Iris pigment epithelial cell (primary cell): ENCODE measurements around the gene AMPD2.

ENCODE experiments used
- DNase-seq: peaks from one replicate; pipeline ENCODE4 v3.0.0-alpha.2; 2011; ENCODE audit warnings: low read depth

AMPD2 gene

GRCh38 chr1:109619576-109620400 is at the start of gene AMPD2, which contains the start of gene GNAT2:
Gene AMPD2, plus strand, starts transcription at chr1:109619837. Its CDS starts 1,339 bp downstream, at chr1:109621176.
Gene GNAT2, minus strand, starts transcription at chr1:109619616. Its CDS starts 6,746 bp downstream, at chr1:109612870.
- peak; percentile 90 for DNase-seq

DNA sequence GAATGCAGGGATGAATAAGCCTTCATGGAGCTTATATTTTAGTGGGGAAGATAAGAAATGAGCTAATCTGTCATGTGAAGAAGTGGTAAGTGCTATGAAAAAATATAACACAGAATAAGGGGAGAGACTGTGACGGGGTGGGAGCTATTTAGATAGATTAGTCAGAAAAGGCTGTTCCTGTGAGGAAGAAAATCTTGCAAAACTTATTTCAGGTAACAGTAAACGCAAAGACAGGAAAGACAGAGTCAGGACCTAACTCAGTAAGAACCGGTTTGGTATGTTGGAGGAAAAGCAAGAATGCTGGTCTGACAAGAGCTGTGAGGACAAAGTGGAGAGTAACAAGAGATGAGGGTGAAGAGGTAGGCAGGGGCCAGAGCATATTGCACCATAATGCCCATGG is 49.2 kb upstream of the AMPD2 start:
- DNase-seq = peak; percentile 67

DNA sequence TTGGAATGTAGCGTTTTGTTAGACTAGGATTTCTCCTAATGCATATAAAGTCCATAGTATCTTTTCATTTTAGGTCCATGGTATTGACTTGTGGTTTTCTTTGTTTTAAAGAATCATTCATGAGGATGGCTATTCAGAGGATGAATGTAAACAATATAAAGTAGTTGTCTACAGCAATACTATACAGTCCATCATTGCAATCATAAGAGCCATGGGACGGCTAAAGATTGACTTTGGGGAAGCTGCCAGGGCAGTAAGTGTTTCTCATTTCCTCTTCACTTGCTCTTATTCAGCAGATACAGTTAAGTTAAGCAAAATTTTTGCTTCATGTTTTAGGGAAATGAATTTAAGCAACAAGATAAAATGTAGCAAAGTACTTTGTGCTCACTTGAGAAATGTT is 45.9 kb upstream of the AMPD2 start:
- DNase-seq = no peak

DNA sequence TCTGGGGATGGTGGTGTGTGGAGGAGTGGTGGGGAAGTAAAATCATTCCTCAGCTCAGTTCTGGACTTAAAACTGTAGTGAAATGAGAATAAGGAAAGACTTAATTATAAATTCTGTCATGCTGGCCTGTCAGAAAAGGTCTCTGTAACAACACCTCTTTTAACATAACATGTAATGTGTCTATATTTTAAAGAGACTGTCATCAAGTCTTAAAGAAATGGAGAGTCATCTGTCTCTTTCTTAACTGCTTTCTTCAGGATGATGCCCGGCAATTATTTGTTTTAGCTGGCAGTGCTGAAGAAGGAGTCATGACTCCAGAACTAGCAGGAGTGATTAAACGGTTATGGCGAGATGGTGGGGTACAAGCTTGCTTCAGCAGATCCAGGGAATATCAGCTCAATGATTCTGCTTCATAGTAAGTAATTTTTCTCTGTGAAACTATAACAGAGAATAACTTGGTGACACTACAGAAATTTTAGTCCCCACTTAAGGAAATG is 40.6 kb upstream of the AMPD2 start:
- peak; percentile 11 for DNase-seq

DNA sequence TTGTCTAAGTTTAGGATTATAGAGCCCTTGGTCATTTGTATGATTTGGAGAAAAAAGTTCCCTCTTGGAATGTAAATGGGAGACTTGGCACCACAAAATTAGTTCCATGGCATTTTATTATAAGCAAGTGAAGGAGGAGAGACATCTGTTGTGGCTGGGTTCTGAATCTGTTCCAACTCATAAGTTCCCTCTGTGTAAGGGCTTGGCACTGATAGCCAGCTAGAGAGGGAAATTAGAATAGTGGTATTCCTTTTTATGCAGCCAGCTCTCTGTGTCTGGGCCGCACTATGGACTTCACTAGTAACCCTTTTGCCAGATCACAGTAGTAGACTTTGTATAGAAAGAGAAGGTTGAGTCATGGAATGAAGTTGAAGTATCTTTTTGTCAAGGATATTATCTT is 40.1 kb upstream of the AMPD2 start:
- DNase-seq = no peak

DNA sequence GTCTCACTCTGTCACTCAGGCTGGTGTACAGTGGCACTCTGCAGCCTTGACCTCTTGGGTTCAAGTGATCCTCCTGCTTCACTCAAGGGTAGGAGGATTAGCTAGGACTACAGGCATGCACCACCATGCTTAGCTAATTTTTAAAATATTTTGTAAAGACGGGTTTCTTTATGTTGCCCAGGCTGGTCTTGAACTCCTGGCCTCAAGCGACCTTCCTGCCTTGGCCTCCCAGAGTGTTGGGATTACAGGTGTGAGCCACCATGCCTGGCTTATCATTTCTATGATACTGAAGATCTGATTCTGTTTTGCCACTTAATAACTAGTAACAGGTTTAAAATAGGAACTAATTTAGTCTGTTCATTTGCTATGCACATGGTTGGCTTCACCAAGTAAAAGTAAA is 37.6 kb upstream of the AMPD2 start:
- DNase-seq = no peak

DNA sequence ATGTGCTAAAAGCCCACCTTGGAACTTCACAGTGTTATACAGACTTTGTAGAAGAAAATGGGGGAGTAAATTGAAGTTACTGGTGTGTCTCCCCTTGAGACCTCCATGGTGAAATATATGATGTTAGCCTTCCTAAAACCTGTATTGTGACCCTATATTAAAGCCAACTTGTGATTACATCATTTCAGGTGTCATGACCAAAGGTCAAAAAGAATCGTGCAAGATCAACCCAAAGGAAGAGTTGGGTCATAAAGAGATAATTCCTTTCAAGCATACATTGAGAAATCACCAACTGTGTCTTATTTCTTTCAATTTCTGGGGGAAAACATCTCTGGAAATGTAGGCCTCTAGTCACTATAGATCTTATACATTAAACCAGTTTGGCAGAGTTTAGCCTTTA is 34.9 kb upstream of the AMPD2 start:
- DNase-seq = no peak

DNA sequence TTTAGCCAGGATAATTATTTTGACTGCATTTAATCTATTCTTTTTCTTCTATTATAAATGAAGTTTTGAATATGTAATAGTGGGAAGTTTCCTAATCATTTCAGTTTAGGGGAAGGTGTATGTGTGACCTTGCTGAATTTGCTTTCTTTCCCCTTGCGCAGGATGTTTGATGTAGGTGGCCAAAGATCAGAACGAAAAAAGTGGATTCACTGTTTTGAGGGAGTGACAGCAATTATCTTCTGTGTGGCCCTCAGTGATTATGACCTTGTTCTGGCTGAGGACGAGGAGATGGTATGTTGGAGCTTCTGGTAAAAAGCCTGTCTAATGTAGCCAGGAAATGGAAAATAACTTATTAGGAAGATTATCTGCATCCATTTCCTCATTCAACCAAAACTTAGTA is 33.6 kb upstream of the AMPD2 start:
- DNase-seq = no peak

GRCh38 chr1:109589177-109589576 is 30.5 kb upstream of the AMPD2 start:
- DNase-seq = no peak

DNA sequence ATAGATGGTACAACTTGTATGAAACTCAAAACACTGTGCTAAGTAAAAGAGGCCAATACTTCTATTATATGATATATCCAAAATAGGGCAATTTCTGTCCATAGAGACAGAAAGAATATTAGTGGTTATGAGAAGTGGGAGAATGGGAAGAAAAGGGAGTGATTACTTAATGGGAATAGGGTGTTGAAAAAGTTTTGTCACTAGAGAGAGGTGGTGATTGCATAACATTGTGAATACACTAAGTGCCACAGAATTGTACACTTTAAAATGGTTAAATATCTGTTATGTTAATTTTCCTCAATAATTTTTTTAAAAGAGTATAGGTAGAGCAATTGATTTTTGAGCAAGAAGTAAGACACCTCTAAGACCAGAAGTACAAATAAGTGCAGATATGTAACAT is 30.0 kb upstream of the AMPD2 start:
- no peak for DNase-seq

GRCh38 chr1:109592916-109593315 is 26.7 kb upstream of the AMPD2 start:
- no peak for DNase-seq

- peak; percentile 52 for DNase-seq
Measured at GRCh38 chr1:109595531-109595930, 24.1 kb upstream of the AMPD2 start.

GRCh38 chr1:109598156-109598555 is 21.5 kb upstream of the AMPD2 start:
- DNase-seq = no peak

DNA sequence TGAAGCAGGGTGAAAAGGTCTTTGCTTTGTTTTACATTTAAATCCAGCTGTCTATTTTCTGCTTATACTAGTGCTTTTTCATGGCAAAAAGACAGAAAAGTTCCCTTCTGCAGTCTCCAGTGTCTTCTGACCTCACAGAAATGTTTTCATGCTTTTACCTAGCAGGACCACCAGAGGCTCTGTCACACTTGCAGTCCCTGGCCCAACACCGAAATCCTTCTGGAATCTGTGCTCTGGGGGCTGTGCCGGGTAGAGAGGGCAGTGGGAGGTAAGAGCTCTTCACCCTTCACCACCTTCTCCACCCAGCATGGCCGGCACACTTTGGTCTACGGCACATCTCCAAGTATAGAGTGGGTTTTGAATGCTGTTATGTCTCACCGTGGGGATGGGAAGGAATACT is 21.0 kb upstream of the AMPD2 start:
- DNase-seq = no peak

DNA sequence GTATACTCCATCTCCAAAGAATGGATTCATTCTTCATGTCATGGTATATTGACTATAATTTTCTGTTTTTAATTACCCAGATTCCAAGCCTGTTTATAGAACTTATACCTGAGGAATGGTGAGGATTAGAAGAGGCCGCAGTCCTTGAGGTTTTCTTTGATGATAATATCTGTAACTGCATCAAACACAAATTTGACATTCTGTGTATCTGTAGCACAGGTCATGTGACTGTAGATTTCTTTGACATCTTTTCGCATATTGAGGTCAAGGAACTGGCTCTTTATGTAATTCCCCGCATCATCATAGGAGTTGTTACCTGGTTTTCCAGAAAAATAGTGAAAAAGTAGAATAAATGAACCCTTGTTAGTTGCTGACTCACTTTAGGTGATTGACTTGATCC is 16.4 kb upstream of the AMPD2 start:
- DNase-seq = no peak

DNA sequence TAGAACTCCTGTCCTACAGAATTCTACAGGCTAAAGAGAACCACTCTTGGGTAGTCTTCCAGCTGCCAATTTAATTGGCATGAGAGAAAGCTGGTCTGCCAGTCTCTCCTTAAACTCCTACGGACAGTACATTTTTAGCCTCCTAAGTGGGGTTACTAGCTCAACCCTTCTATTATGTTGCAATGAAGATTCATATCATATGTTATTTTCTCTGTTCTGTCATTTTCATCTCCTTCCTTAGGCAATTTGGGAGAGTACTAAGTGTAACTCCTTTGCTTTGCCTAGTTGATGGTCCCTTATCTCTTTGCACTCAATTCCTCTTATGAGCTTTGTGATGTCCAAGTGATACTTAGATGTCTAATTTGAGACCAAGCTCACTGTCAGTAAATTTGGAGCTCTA is 14.3 kb upstream of the AMPD2 start:
- DNase-seq = no peak

DNA sequence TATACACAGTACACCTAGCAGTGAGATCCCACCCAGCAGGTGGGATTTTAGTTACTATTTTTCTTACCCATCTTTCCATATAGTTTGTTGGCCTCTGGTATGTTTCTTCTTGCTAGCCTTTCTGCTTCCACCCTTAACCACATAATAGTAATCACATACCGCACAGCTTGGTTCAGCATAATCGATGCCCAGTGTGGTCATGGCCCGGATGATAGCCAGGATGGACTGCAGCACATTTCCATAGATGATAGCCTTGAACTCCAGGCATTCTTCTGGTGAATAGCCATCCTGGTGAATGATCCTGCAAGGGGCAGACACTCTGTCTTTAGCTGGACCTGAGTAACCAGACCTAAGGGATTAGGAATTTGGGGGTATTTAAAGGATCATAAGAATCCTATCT is 9.8 kb upstream of the AMPD2 start:
- DNase-seq = no peak

- peak; percentile 57 for DNase-seq
Measured at GRCh38 chr1:109610609-109611307, 8.9 kb upstream of the AMPD2 start.

- DNase-seq = no peak
Measured at GRCh38 chr1:109611308-109611990, 8.2 kb upstream of the AMPD2 start.

DNA sequence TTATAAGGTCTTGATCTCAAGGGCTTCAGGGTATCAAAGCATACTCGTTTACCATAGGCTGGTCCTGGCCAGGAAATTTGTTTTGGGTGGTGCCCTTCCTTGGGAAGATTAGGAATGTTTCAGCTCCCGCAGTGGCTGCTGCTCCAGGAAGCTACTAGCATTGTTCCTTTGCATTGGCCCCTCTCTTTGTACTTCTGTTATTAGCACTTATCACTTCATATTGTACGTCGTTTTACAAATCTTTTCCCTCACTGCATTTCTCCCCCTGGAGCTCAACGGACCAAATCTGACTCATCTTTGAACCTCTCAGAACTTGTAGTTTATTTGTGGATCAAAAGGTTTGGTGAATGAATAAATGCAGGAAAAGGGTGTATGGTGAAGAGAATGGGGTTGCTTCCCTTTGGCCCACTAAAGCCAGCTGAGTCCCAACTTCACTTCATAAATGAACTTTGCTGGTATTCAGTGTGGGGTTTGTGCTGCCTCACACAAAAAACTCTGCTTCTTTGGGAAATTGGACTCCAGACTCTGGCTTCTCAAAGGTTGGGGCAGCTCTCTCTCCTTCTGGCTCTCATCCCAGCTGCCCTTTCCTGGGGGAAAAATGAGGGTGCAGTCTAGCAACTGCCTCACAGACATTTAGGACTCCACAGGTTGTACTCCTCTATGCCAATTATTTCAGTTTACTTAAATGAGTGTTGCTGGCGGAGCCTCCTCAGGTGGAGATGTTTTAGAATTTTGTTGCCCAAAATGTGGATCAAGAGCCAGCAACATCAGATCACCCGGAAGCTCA is 6.1 kb upstream of the AMPD2 start:
- peak; percentile 72 for DNase-seq

DNA sequence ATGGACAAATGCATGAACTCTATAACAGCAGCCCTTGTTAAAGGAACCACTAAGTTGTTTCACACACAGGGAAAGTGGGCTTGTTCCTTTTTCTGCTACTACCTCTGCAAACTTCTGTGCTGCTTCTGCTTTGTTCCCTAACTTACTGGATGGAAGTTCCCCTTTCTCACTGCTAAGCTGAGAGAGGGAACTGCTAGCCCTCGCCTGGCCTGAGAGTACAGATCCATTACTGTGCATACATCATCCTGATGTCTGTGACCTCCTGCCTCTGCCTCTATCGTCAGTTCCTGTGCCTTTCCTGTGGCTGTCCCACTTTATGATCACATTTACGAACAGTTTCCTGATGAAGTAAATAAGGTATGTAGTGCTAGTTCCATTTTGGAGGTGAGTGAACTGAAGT is 3.8 kb upstream of the AMPD2 start:
- no peak for DNase-seq

DNA sequence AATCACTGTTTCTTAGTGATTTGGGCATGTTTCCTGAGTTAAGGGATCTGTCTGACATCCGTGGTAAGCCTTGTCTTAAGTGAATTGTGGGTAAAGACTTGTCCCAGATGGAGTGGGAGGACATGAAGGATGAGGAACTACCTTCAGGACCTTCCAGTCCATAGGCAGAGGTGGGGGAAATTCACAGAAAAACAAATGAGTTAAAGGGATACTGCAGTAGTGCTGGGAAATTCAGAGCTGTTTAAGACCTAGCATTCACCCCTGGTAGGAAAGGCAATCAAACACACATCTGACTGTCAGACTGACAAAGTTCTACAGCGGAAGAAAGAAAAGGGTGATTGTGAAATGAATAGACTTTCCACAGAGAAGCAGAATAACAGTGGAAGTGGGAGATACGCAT is 3.2 kb upstream of the AMPD2 start:
- no peak for DNase-seq
